Vagina (tissue), 2 donors: ENCODE measurements around the gene CT45A10. TPM values are rescaled to one million over a fixed set of nuclear protein-coding genes. Genes with fewer than 3 reads are reported as not detected.
"Not testable (repeated sequence)": the region's sequence is repeated elsewhere in the genome, so short reads cannot be mapped to it uniquely, and the experiment has no call there.

Source experiments
- DNase-seq, 2 donors: peaks; one replicate each; pipeline ENCODE4 v3.0.0-alpha.2; 2017; ENCODE audit errors: extremely low spot score in 2 of 2
- H3K27ac ChIP-seq: fragments of 200-600 bp; sonication (generic); one replicate; pipeline ENCODE4 v1.5.1; 2019
- H3K27me3 ChIP-seq: fragments of 200-600 bp; sonication (generic); one replicate; pipeline ENCODE4 v1.5.1; 2019
- H3K36me3 ChIP-seq, 2 donors: fragments of 200-600 bp; sonication (generic); one replicate each; pipeline ENCODE4 v1.5.1; 2017 to 2019
- H3K4me1 ChIP-seq: fragments of 200-600 bp; sonication (generic); one replicate; pipeline ENCODE4 v1.5.1; 2019
- H3K4me3 ChIP-seq, 2 donors: fragments of 200-600 bp; sonication (generic); 1 replicate in 1 of 2; 2 replicates in 1 of 2; pipeline ENCODE4 v1.5.1; 2016 to 2019
- H3K9me3 ChIP-seq: fragments of 200-600 bp; sonication (generic); one replicate; pipeline ENCODE4 v1.5.1; 2019
- POLR2A ChIP-seq, 2 donors: fragments of 450-650 bp; IDR thresholded peaks; one replicate each; pipeline ENCODE4 v1.6.1; 2017; ENCODE audit warnings: antibody characterized with exemption in 2 of 2, mild to moderate bottlenecking in 2 of 2, moderate library complexity in 2 of 2
- POLR2AphosphoS5 ChIP-seq, 2 donors: sonication (generic); formaldehyde crosslinking; IDR thresholded peaks; one replicate each; pipeline ENCODE4 v1.9.0; 2017; ENCODE audit warnings: antibody characterized with exemption in 2 of 2, mild to moderate bottlenecking in 2 of 2, low read depth in 1 of 2; ENCODE audit not compliant: insufficient read depth in 1 of 2
- intact Hi-C: fragments of 100-400 bp; cut with DNase I; formaldehyde crosslinking; loops from one replicate; pipeline ENCODE4 v1.15.1; 2023
- total RNA-seq: library from RNA; depleted of rRNA; stranded (reverse); fragments of >200 nt; gene quantifications from one replicate; pipeline ENCODE4 v1.2.3, GENCODE V29; 2016
- TF ChIP-seq, protein P1 (sequence below), 3 experiments: fragments of 450-650 bp in 2 of 3; fragments of 200-600 bp in 1 of 3; sonication (generic) in 1 of 3; IDR thresholded peaks; one replicate each; pipeline ENCODE4 v1.5.1; 2017 to 2019; ENCODE audit warnings: antibody characterized with exemption in 3 of 3, mild to moderate bottlenecking in 2 of 3, moderate library complexity in 2 of 3

The CT45A10 gene, protein sequence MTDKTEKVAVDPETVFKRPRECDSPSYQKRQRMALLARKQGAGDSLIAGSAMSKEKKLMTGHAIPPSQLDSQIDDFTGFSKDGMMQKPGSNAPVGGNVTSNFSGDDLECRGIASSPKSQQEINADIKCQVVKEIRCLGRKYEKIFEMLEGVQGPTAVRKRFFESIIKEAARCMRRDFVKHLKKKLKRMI
- total RNA-seq: not detected

DNA sequence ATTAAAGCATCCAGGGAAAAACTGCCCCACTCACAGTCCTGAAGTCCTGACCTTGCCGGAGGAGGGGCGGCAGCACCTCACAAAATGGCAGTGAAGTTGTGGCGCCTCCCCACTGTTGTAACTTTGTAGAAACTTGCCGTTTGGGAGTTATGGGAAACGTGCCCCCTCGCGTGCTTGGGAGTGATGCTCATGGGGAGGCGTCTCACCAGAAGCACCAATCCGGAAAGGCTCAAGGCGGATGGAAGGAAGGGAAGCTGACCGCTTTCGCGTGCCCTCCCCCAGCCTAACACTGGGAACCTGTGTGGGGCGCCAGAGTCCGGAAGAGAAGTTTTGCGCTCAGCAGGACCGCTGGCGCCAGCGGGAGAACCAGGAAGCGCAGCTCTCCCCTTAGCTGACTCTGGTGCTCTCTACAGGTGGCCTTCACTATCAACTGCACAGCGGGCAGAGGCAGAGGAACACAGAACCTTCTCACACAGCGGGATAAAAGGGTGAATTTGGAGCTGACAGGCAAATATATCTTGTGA lies at the start of gene CT45A10, which contains the start of gene SAGE1:
TSS of gene CT45A10 (minus strand) at position 151 of the 524 bp plus-strand sequence. CDS start 8,100 bp downstream, outside the sequence.
TSS of gene SAGE1 (plus strand) at position 423 of the 524 bp plus-strand sequence. CDS start 2,527 bp downstream, outside the sequence.
- no peaks in the 10 kb centered on the region for H3K27me3 ChIP-seq
- intact Hi-C loops: no loop called here
- TF ChIP-seq, protein P1, sequence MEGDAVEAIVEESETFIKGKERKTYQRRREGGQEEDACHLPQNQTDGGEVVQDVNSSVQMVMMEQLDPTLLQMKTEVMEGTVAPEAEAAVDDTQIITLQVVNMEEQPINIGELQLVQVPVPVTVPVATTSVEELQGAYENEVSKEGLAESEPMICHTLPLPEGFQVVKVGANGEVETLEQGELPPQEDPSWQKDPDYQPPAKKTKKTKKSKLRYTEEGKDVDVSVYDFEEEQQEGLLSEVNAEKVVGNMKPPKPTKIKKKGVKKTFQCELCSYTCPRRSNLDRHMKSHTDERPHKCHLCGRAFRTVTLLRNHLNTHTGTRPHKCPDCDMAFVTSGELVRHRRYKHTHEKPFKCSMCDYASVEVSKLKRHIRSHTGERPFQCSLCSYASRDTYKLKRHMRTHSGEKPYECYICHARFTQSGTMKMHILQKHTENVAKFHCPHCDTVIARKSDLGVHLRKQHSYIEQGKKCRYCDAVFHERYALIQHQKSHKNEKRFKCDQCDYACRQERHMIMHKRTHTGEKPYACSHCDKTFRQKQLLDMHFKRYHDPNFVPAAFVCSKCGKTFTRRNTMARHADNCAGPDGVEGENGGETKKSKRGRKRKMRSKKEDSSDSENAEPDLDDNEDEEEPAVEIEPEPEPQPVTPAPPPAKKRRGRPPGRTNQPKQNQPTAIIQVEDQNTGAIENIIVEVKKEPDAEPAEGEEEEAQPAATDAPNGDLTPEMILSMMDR (IDR thresholded peaks at IDR 0.05): no peak
- TF ChIP-seq POLR2AphosphoS5 (IDR thresholded peaks at IDR 0.05; ENCODE audit: insufficient read depth in 1 of 2, low read depth in 1 of 2) (no peak), POLR2A (IDR thresholded peaks at IDR 0.05) (no peak)

DNA sequence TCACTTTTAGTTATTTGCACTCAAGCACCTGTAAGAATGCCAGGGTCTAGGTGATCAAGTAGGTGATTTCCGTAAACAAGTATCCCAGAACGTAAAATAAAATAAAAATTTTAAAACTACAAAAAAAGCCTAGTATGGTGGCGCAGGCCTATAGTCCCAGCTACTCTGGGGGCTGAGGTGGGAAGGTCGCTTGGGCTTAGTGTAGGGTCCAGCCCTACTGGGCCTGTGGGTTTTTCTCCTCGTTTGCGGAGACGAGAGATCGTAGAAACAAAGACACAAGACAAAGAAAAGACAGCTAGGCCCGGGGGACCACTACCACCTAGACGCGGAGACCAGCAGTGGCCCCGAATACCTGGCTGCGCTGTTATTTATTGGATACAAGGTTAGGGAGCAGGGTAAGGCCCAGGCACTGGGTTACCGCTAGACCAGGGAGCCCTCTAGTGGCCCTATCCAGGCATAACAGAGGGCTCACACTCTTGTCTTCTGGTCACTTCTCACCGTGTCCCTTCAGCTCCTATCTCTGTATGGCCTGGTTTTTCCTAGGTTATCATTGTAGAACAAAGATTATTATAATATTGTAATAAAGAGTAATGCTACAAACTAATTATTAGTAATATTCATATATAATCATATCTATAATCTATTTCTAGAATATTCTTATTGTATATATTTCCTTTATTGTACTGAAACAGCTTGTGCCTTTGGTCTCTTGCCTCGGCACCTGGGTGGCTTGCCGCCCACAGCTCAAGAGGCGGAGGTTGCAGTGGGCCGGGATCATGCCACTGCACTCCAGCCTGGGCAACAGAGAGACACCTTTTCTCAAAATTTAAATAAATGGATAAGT lies 38.6 kb upstream of the CT45A10 start:
- H3K4me3 ChIP-seq: no peak overlapping the region
- H3K4me1 ChIP-seq: no peaks in the 10 kb centered on the region
- H3K27ac ChIP-seq: no peak overlapping the region
- H3K36me3 ChIP-seq: no peaks in the 10 kb centered on the region
- intact Hi-C loops: no loop called here
- H3K27me3 ChIP-seq: no peaks in the 10 kb centered on the region
- H3K9me3 ChIP-seq: no peaks in the 10 kb centered on the region
- no peak for TF ChIP-seq POLR2AphosphoS5 (IDR thresholded peaks at IDR 0.05; ENCODE audit: insufficient read depth in 1 of 2, low read depth in 1 of 2)
- TF ChIP-seq, protein P1 (IDR thresholded peaks at IDR 0.05): peak in 1 of 3 experiments; percentile 28
- DNase-seq: no peak

More for the DNA sequence above, at the start of gene CT45A10, which contains the start of gene SAGE1:
- H3K9me3 ChIP-seq: no peaks in the 10 kb centered on the region
- no peak within 1 kb of the TSS for H3K27ac ChIP-seq
- DNase-seq: no peak
- no peaks in the 10 kb centered on the region for H3K36me3 ChIP-seq
- no peaks in the 10 kb centered on the region for H3K4me1 ChIP-seq
- H3K4me3 ChIP-seq: no peak within 1 kb of the TSS

GRCh38 chrX:135927897-135928296 lies 34.7 kb upstream of the CT45A10 start:
- Histone ChIP-seq H3K4me3 (no peak overlapping the region), H3K27me3 (no peaks in the 10 kb centered on the region), H3K27ac (no peak overlapping the region), H3K4me1 (no peaks in the 10 kb centered on the region), H3K9me3 (no peaks in the 10 kb centered on the region), H3K36me3 (no peaks in the 10 kb centered on the region)
- TF ChIP-seq, protein P1 (IDR thresholded peaks at IDR 0.05): no peak
- no peak for TF ChIP-seq POLR2A (IDR thresholded peaks at IDR 0.05)
- TF ChIP-seq POLR2AphosphoS5 (IDR thresholded peaks at IDR 0.05; ENCODE audit: insufficient read depth in 1 of 2, low read depth in 1 of 2): no peak
- DNase-seq: no peak
- intact Hi-C loops: no loop called here

DNA sequence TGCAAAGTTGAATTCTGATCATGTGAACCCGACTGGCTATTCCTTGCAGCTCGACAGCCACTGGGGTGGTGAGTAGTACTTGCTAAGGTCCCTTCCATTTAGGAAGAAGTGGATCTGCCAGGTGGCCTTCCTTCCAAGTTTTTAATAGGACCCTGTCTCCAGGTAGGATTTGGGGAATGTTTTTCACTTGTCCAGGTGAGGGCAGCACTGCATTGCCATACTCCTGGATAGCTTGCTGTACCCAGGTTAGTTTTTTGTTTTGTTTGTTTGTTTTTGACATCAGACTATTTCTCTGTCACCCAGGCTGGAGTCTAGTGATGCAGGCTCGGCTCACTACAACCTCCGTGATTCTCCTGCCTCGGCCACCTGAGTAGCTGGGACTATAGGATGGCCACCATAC lies 30.1 kb upstream of the CT45A10 start:
- TF ChIP-seq POLR2A (IDR thresholded peaks at IDR 0.05) (no peak), POLR2AphosphoS5 (IDR thresholded peaks at IDR 0.05; ENCODE audit: insufficient read depth in 1 of 2, low read depth in 1 of 2) (no peak)
- TF ChIP-seq, protein P1 (IDR thresholded peaks at IDR 0.05): no peak
- Histone ChIP-seq H3K27me3 (no peaks in the 10 kb centered on the region), H3K36me3 (no peaks in the 10 kb centered on the region), H3K4me1 (no peaks in the 10 kb centered on the region), H3K27ac (no peak overlapping the region), H3K9me3 (no peaks in the 10 kb centered on the region), H3K4me3 (no peak overlapping the region)
- no peak for DNase-seq
- intact Hi-C loops: no loop called here

GRCh38 chrX:135920516-135920915 lies 27.3 kb upstream of the CT45A10 start:
- DNase-seq, H3K4me1 ChIP-seq, H3K27ac ChIP-seq, H3K36me3 ChIP-seq, H3K9me3 ChIP-seq, intact Hi-C loops, H3K27me3 ChIP-seq, H3K4me3 ChIP-seq: not testable (repeated sequence)
